22Rv1 (cell line): ENCODE measurements around the gene PRR11.

Experiments used
- CTCF ChIP-seq: fragments of 450-650 bp; IDR thresholded peaks from 2 replicates; pipeline ENCODE4 v1.5.1; 2017; ENCODE audit warnings: mild to moderate bottlenecking
- ZFX ChIP-seq: fragments of 450-650 bp; IDR thresholded peaks from 2 replicates; pipeline ENCODE4 v1.6.1; 2017; ENCODE audit warnings: antibody characterized with exemption, borderline replicate concordance

- TF ChIP-seq CTCF (no peak), ZFX (no peak)
Observed at GRCh38 chr17:59161477-59161876, 5.9 kb downstream of the PRR11 start.
